Putamen (tissue), 1 donor: ENCODE data around the gene FAM117B.
A peak's percentile ranks its signal among the peaks of the same experiment; 100 is the strongest.

Source experiments
- DNase-seq: peaks from one replicate; pipeline ENCODE4 v3.0.0-alpha.2; 2016; ENCODE audit warnings: low spot score

The FAM117B gene

DNA sequence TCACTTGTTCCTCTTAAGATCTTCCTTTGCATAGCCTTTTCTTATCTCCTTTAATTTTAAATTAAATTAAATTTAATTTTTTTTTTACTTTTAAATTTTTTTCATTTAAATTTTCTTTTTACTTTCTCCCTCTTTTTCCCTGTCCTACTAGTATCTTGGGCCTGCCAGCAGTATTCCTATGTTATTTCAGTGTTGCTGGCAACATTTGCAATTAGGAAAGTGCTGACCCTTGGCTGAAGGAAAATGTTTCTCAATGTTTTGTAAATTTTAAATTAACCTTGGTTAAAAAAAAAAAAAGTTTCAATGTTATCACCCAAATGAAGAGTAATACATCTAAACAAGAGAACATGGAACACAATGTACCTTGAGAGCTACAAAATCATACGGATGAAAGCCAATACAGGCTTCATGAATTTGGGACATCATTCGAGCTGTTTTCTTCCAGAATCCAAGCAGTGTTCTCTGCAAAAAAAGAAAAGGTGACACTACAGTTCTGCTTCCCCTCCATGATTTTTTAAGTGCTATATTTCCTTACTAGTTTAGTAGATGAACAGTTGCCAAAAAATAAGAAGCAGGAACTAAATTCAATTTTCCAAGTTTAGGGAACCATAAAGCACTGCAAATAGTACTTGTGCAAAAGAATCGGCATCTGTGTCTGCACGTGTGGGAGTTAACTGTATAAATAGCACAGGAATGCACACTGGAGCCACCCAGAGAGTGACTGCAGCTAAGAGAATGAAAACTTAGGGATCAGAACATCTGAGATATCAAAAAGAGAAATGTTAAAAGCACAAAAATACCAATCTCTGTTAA, 181.0 kb downstream of the FAM117B start:
- peak; percentile 12 for DNase-seq

- DNase-seq: no peak
Observed at GRCh38 chr2:202817771-202818170, 183.0 kb downstream of the FAM117B start.

GRCh38 chr2:202818321-202818720, 183.6 kb downstream of the FAM117B start:
- DNase-seq: no peak
